ENCODE data around the gene ANOS1. TPM values are rescaled to one million over a fixed set of nuclear protein-coding genes. Genes with fewer than 3 reads are reported as not detected.

Gene ANOS1
- total RNA-seq, 1 experiment from 2014 or later, result 54.9 TPM

- H3K36me3 Mint-ChIP-seq (ENCODE audit: insufficient read depth in 1 of 3, low read depth in 3 of 3), result no peaks in the 10 kb centered on the region
- H4K20me1 ChIP-seq (ENCODE audit: control insufficient read depth, insufficient read depth, insufficient read length), result no peaks in the 10 kb centered on the region
- H3K4me1 Mint-ChIP-seq, result peaks cover 14 to 15% of the 10 kb centered on the region in 2 experiments
- H3K27me3 Mint-ChIP-seq (ENCODE audit: low read depth), result no peaks in the 10 kb centered on the region
- H3K27ac Mint-ChIP-seq, result no peak overlapping the region
- no peak overlapping the region for H3K27ac ChIP-seq (ENCODE audit: insufficient read length, low read depth, low read length)
- no peak overlapping the region for H2AFZ ChIP-seq (ENCODE audit: low read length)
- no peak overlapping the region for H4K8ac ChIP-seq (replicated peaks; ENCODE audit: insufficient read length, low read depth, low read length)
- H3K4me1 ChIP-seq (ENCODE audit: insufficient read depth, low read length), result peaks cover 3% of the 10 kb centered on the region; the same call in 1 of the 2 replicates
- H3K9ac ChIP-seq (ENCODE audit: extremely low read depth, insufficient read length, low read length), result no peak overlapping the region
- no peaks in the 10 kb centered on the region for H3K9me3 ChIP-seq (ENCODE audit: control insufficient read depth, low read depth, low read length)
- no peak overlapping the region for H2BK120ac ChIP-seq (ENCODE audit: low read depth, low read length, poor library complexity, severe bottlenecking)
- peaks cover 0 to under 1% of the 10 kb centered on the region in 2 experiments; a peak in 1 of 5 replicates for H3K9me3 Mint-ChIP-seq
- H3T11ph ChIP-seq (ENCODE audit: low read length), result no peak overlapping the region
- no peak overlapping the region for H2BK15ac ChIP-seq (ENCODE audit: low read depth, low read length)
- no peak overlapping the region for H3K18ac ChIP-seq (ENCODE audit: insufficient read length, low read depth, low read length)
- H4K5ac ChIP-seq (ENCODE audit: insufficient read length, low read depth, low read length), result no peak overlapping the region
- H2BK12ac ChIP-seq (ENCODE audit: insufficient read length, low read depth, low read length), result no peak overlapping the region
- WGBS (ENCODE audit: extremely low coverage, insufficient read length, low lambda C conversion rate), result no CpG with 5 or more reads among the region's 3 CpGs
- H4K91ac ChIP-seq (ENCODE audit: insufficient read length, low read depth, low read length), result no peak overlapping the region
- no peak for DNase-seq
- H3K14ac ChIP-seq (ENCODE audit: insufficient read depth, low read length), result no peak overlapping the region
- H3K23ac ChIP-seq (ENCODE audit: insufficient read length, low read depth, low read length), result no peak overlapping the region
- H3K4me2 ChIP-seq (ENCODE audit: insufficient read depth, insufficient read length, low read length), result no peak overlapping the region
- H3K23me2 ChIP-seq (ENCODE audit: insufficient read length, low read depth, low read length, poor library complexity, severe bottlenecking), result no peaks in the 10 kb centered on the region
- H2BK5ac ChIP-seq (ENCODE audit: insufficient read length, low read length), result no peak overlapping the region
- no peak overlapping the region for H2BK20ac ChIP-seq (ENCODE audit: low read depth, low read length, poor library complexity, severe bottlenecking)
- no peak overlapping the region for H3K4me3 Mint-ChIP-seq
- H2AK5ac ChIP-seq (ENCODE audit: insufficient read length, low read length), result no peak overlapping the region
- no peak for TF ChIP-seq CTCF (conservative IDR thresholded peaks at IDR 0.05)
- H3K4ac ChIP-seq (ENCODE audit: low read depth, low read length), result no peak overlapping the region
- H3K79me2 ChIP-seq (ENCODE audit: insufficient read depth, low read length), result no peaks in the 10 kb centered on the region
- no peak overlapping the region for H3K56ac ChIP-seq (ENCODE audit: insufficient read length, low read depth, low read length)
- no peaks in the 10 kb centered on the region for H3K27me3 ChIP-seq (ENCODE audit: insufficient read depth, low read length)
- no peaks in the 10 kb centered on the region for H3K79me1 ChIP-seq (ENCODE audit: insufficient read depth, low read depth, low read length, poor library complexity, severe bottlenecking)
Measured at GRCh38 chrX:8520178-8520577, 211.8 kb downstream of the ANOS1 start.
